ENCODE measurements around the gene CA7. TPM values are rescaled to one million over a fixed set of nuclear protein-coding genes. Genes with fewer than 3 reads are reported as not detected.
A peak's percentile ranks its signal among the peaks of the same experiment; 100 is the strongest.

CA7 gene
- total RNA-seq, 1 donor from 2014 or later: not detected

- H3K4me1 ChIP-seq: peaks cover 12% of the 10 kb centered on the region
- intact Hi-C loops (cut with DNase I): no loop called here
- no peak overlapping the region for H3K27ac ChIP-seq
- no peaks in the 10 kb centered on the region for H3K36me3 ChIP-seq
- H3K27me3 ChIP-seq: peaks cover 29% of the 10 kb centered on the region
- no peak for TF ChIP-seq CTCF (IDR thresholded peaks at IDR 0.05)
- no peak overlapping the region for H3K4me3 ChIP-seq
- ATAC-seq: no peak
- no peak for DNase-seq
- no peaks in the 10 kb centered on the region for H3K9me3 ChIP-seq
Observed at GRCh38 chr16:66841366-66841765, 2.8 kb upstream of the CA7 start.

GRCh38 chr16:66842765-66843164, 1.4 kb upstream of the CA7 start:
- intact Hi-C loops (cut with DNase I): no loop called here
- ATAC-seq: no peak
- Histone ChIP-seq H3K4me3 (no peak overlapping the region), H3K36me3 (no peaks in the 10 kb centered on the region), H3K9me3 (no peaks in the 10 kb centered on the region), H3K4me1 (peaks cover 12% of the 10 kb centered on the region), H3K27ac (no peak overlapping the region), H3K27me3 (peaks cover 31% of the 10 kb centered on the region)
- DNase-seq: no peak
- TF ChIP-seq CTCF (IDR thresholded peaks at IDR 0.05): no peak

- Histone ChIP-seq H3K27ac (no peak overlapping the region), H3K27me3 (peaks cover 31% of the 10 kb centered on the region), H3K9me3 (no peaks in the 10 kb centered on the region), H3K36me3 (no peaks in the 10 kb centered on the region), H3K4me1 (peaks cover 12% of the 10 kb centered on the region), H3K4me3 (no peak overlapping the region)
- DNase-seq: no peak
- intact Hi-C loops (cut with DNase I): no loop called here
- no peak for ATAC-seq
- TF ChIP-seq CTCF (IDR thresholded peaks at IDR 0.05): no peak
Observed at GRCh38 chr16:66843191-66843590, 1.0 kb upstream of the CA7 start.

- peaks cover 38% of the 10 kb centered on the region for H3K27me3 ChIP-seq
- ATAC-seq (no peak), DNase-seq (no peak)
- intact Hi-C loops (cut with DNase I): no loop called here
- peaks cover 12% of the 10 kb centered on the region for H3K4me1 ChIP-seq
- H3K27ac ChIP-seq: no peak overlapping the region
- TF ChIP-seq CTCF (IDR thresholded peaks at IDR 0.05): no peak
- H3K36me3 ChIP-seq: no peaks in the 10 kb centered on the region
- no peaks in the 10 kb centered on the region for H3K9me3 ChIP-seq
- peak overlapping the region; percentile 39 for H3K4me3 ChIP-seq
Observed at GRCh38 chr16:66844009-66844341, 239 bp upstream of the CA7 start.

- ATAC-seq (no peak), DNase-seq (no peak)
- Histone ChIP-seq H3K27me3 (peaks cover 38% of the 10 kb centered on the region), H3K9me3 (no peaks in the 10 kb centered on the region), H3K27ac (no peak overlapping the region), H3K4me3 (peak overlapping the region; percentile 39), H3K4me1 (peaks cover 12% of the 10 kb centered on the region), H3K36me3 (no peaks in the 10 kb centered on the region)
- intact Hi-C loops (cut with DNase I): no loop called here
- no peak for TF ChIP-seq CTCF (IDR thresholded peaks at IDR 0.05)
Observed at GRCh38 chr16:66845080-66845410, 831 bp downstream of the CA7 start.

- DNase-seq (no peak), ATAC-seq (no peak)
- intact Hi-C loops (cut with DNase I): no loop called here
- no peak for TF ChIP-seq CTCF (IDR thresholded peaks at IDR 0.05)
- H3K9me3 ChIP-seq: no peaks in the 10 kb centered on the region
- H3K36me3 ChIP-seq: no peaks in the 10 kb centered on the region
- peaks cover 12% of the 10 kb centered on the region for H3K4me1 ChIP-seq
- no peak overlapping the region for H3K4me3 ChIP-seq
- no peak overlapping the region for H3K27ac ChIP-seq
- H3K27me3 ChIP-seq: peaks cover 38% of the 10 kb centered on the region
Observed at GRCh38 chr16:66845791-66846221, 1.6 kb downstream of the CA7 start.
